T-helper 2 cell treated with Interferon-gamma antibody and Interleukin-4, amounts not matched to agents 100 ng/mL and 5 ng/mL, for 36 hours (primary cell): ENCODE results near the gene AUTS2. TPM values are rescaled to one million over a fixed set of nuclear protein-coding genes. Genes with fewer than 3 reads are reported as not detected.

ENCODE experiments used
- intact Hi-C: fragments of 100-400 bp; cut with micrococcal nuclease; formaldehyde crosslinking; loops from one replicate; pipeline ENCODE4 v1.15.1; 2023
- total RNA-seq: library from RNA; stranded (reverse); gene quantifications from 2 replicates; pipeline ENCODE4 v1.2.3, GENCODE V29; 2022

The AUTS2 gene
- total RNA-seq, 1 donor from 2014 or later, result 3.3 TPM

- intact Hi-C loops, result no loop called here
Measured at GRCh38 chr7:70285187-70285586, 686.9 kb downstream of the AUTS2 start.

DNA sequence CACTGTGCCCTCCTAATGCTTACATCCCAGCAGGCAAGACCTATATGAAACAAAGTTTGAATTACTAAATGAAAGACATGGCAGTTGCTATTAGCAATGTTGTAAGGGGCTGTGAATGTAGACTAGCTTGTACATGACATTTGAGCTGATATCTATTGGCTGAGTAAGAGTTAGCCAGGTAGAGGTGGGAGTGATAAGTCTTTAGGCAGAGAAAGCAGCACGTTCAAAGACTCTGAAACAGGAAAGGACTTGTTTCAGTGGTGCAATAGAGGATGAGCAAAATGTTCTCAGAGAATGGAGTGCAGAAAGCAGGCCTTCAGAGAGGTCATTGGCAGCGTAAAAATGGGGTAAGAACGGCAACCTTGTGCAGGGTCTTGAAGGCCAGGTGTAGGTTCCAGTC lies 687.6 kb downstream of the AUTS2 start:
- intact Hi-C loops, result no loop called here

GRCh38 chr7:70288781-70289456 lies 690.6 kb downstream of the AUTS2 start:
- intact Hi-C loops, result no loop called here

DNA sequence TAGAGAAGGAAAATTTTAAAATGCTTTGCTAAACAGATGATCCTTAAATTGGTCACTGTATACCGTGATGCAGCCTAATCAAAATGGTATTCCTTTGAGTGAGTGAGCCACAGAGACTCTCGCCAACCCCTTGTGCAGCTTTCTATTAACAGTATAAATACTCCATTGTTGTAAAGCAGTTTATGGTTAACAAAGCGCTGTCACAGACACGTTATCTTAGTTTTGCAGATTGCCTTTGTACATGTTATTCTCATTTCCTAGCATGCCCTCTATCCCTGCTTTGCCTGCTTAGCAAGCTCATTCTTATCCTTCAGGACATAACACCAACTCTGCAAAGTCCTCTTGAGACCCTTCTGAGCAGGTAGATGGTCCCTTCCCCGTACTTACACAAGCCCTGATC lies 694.4 kb downstream of the AUTS2 start:
- intact Hi-C loops, result no loop called here

GRCh38 chr7:70294211-70294911 lies 696.1 kb downstream of the AUTS2 start:
- intact Hi-C loops, result no loop called here

DNA sequence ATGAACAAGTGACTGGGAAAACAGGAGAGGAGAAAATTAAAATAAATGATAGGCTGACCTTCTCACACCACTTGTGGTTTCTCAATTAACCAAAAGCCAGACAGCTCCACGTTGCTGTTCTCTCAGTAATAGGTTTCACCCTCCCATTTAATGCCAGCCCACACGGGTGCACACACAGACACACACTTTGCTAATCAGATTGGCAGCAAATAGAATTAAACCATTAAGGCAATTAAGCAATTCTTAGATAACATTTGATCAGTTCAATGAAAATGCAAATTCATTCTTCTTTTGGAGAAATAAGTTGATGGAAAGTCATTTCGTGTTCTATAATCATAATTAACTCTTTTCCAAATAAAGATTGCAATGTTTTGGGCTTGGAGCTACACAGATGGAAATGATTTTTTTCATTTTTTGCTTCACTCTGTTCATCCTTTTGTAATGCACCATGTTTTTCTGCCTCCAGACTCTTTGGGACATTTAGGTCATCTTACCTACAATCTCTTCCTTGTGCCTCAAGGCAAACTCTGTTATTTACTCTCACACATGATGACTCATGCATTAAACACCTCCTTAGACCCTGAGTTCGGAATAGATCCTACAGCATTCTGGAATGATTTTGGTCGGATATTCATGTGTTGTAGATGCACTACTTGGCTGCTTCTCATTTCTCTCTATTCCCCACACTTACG lies 700.7 kb downstream of the AUTS2 start:
- intact Hi-C loops, result no loop called here

DNA sequence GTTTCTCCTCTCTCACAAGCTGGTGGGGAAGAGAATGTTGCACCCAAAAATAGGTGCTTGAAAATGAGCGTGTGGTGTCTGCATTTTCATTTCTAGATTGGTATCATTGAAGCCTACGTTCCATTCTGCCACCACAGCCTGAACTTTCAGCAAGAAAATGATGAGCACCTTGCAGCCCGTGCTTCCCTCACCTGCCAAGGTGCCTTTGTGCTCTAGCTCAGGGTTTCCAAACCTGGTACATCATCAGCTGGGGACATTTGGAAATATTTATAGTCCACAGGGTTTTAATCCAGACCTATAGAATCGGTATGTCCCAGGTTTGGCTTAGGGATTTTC lies 701.2 kb downstream of the AUTS2 start:
- intact Hi-C loops, result no loop called here

DNA sequence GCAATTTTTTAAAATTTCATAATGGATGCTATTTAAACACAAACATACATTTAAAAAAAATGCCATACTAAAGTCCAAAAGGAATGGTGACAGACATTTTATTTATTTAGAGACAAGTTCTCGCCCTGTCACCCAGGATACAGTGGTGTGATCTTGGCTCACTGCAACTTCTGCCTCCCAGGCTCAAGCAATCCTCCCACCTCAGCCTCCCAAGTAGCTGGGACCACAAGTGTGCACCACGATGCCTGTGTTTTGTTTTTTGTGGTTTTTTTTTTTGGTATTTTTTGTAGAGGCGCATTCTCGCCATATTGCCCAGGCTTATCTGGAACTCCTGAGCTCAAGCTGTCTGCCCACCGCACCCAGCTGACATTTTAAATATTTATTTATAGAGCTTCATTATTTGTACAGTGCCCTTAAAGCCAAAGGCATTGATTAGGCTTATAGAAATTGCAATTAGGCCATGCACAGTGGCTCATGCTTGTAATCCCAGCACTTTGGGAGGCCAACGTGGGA lies 703.5 kb downstream of the AUTS2 start:
- intact Hi-C loops, result no loop called here

DNA sequence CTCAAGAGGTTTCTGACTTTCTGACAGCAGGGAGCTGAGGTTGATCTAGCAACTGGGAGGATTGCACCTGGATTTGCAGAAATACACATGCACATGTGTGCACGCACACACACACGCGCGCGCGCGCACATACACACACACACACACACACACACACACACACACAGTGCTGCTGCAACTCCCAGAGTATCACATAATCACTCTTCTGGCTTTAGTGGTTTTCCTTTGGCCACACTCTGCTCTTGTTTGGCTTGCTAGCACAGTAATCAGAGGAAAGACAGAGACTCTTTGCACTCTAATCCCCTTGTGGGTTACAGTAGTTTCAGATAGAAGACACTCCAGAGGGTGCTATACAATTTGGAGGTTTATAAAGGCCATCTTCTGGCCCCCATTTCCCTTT lies 705.0 kb downstream of the AUTS2 start:
- intact Hi-C loops, result no loop called here

DNA sequence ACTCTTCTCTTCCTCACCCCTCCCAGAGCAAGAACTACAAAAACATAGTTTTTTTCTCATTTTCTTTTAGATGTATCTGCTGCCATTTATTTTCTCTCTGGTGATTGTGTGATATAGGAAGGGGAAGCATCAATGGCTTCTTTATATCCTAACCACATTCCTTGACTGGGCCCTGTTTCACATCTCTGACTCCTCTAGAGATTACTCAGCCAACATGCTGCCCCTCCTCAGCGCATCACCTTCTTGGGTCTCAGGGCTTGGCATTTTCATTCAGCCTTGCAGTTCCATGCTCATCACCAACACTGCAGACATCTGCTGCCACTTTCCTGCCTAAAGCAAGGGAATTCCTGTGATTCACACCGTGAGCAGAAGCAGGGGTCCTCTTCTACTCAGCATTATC lies 705.5 kb downstream of the AUTS2 start:
- intact Hi-C loops, result no loop called here

DNA sequence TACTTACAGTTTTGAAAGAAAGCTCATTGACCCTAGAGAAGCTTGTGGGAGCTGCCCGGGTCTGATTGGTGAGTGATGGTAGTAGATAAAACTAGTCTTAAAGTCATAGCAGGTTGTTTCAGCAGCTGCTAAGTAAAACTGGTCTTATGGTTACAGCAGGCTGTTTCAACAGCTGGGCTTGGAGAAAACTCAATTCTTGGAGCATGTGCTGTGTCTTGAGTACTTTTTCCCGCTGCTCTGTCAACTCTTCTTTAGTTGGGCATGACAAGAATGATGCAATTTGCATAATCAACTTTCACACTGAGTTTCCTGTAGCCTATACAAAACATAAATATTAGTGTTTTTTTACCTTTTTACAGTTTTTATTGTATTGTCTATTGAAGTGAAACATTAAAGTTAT lies 707.9 kb downstream of the AUTS2 start:
- intact Hi-C loops, result no loop called here

DNA sequence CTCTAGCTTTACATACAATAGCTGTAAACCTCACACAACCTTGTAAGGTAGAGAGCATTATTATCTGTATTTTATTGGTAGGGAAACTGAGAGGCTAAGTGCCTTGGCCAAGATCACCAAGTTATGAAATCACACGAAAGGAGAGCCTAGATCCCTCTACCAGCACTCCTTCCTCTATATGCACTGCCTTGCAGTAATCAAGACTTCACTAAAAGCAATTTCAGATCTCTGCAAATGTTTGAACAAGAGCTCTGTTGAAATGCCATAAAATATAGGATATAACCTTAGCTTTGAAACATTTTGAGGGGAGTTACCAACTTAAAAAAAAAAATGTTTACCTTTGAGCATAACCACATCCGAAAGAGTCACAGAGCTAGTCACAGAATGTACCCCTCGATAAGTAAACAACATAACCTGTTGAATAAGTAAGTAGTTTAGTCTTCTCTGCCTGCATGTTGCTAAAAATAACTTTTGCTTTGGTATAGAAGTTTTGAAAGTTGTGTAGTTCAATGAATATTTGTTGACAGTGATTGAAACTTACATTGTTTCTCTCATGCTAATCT lies 709.4 kb downstream of the AUTS2 start:
- intact Hi-C loops, result no loop called here

DNA sequence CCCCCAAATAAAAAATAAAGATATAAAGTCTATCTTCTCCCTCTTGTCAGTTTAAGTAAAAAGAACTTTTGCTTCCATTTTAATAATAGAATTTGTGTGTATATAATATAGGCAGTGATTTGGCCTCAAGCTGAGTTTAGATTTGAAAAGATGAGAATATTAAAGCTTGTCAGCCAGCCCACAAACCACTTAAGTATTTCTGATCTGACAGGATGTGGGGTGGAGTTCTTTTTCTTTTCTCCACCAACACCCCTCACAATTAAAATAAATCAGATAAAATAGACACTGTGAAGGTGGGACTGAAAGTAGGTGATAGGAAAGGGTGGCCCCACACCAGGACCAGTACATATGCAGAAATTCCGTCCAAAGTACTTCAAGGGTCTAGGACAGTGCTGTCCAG lies 714.1 kb downstream of the AUTS2 start:
- intact Hi-C loops, result no loop called here

- intact Hi-C loops, result no loop called here
Measured at GRCh38 chr7:70313271-70313670, 715.0 kb downstream of the AUTS2 start.

- intact Hi-C loops, result no loop called here
Measured at GRCh38 chr7:70313687-70314086, 715.4 kb downstream of the AUTS2 start.

DNA sequence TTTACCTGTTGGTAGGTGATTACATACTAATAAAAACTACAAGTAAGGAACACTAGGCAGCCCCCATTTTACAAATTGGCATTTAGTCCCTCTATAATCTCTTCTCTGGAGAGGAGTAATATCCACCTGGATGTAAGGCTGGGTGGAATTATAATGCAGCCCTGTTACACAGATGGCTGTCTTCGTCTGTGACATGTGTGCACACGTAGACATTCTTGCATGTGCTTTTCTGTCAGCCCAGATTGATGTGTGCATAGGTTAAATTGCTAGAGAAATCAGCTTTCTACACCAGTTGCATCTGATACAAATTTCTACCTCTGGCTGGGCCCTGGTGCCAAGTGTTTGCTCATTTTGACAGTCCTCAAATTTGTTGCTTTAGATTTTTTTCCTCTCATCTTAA lies 715.9 kb downstream of the AUTS2 start:
- intact Hi-C loops, result no loop called here

- intact Hi-C loops, result no loop called here
Measured at GRCh38 chr7:70316745-70317144, 718.5 kb downstream of the AUTS2 start.

DNA sequence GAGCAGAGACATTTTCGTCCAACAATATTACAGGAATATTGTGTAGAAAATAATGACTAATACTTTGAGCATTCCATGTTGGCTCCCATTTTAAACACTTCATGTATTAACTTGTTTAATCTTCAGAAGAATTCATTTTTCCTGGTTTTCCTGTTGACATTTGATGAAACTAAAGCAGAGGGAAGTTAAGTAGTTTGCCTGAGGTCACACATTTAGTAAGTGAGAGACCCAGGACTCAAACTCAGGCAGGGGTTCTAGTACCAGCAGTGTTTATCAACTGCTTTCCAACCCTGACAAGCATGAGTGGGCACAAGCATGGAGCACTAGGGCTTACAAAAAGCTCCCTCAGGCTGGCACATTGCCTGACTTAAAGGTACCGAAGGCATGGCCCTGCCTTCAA lies 719.1 kb downstream of the AUTS2 start:
- intact Hi-C loops, result no loop called here

GRCh38 chr7:70318511-70318910 lies 720.2 kb downstream of the AUTS2 start:
- intact Hi-C loops, result no loop called here

- intact Hi-C loops, result no loop called here
Measured at GRCh38 chr7:70319057-70319456, 720.8 kb downstream of the AUTS2 start.

- intact Hi-C loops, result no loop called here
Measured at GRCh38 chr7:70321016-70321590, 722.8 kb downstream of the AUTS2 start.

GRCh38 chr7:70322856-70323255 lies 724.6 kb downstream of the AUTS2 start:
- intact Hi-C loops, result no loop called here
